HG02870 (cell line): ENCODE data around the gene PRR36.

Experiments
- ATAC-seq: cut with Tn5 transposase; IDR thresholded peaks from one replicate; pipeline ENCODE4 v1.9.1; 2021; ENCODE audit warnings: mild to moderate bottlenecking, moderate library complexity; ENCODE audit not compliant: unreplicated experiment

PRR36 gene

GRCh38 chr19:7846155-7846646 lies 28.0 kb downstream of the PRR36 start:
- ATAC-seq: no peak

- no peak for ATAC-seq
Observed at GRCh38 chr19:7845390-7846154, 28.6 kb downstream of the PRR36 start.

- ATAC-seq: no peak
Observed at GRCh38 chr19:7844951-7845350, 29.2 kb downstream of the PRR36 start.

GRCh38 chr19:7844405-7844804 lies 29.8 kb downstream of the PRR36 start:
- no peak for ATAC-seq

- no peak for ATAC-seq
Observed at GRCh38 chr19:7843521-7843920, 30.7 kb downstream of the PRR36 start.

- ATAC-seq: no peak
Observed at GRCh38 chr19:7842661-7843294, 31.4 kb downstream of the PRR36 start.

GRCh38 chr19:7841751-7842660 lies 32.2 kb downstream of the PRR36 start:
- no peak for ATAC-seq

GRCh38 chr19:7840629-7841028 lies 33.6 kb downstream of the PRR36 start:
- ATAC-seq: no peak

GRCh38 chr19:7839476-7839875 lies 34.7 kb downstream of the PRR36 start:
- no peak for ATAC-seq

- ATAC-seq: no peak
Observed at GRCh38 chr19:7833225-7834099, 40.7 kb downstream of the PRR36 start.

- ATAC-seq: no peak
Observed at GRCh38 chr19:7832781-7833180, 41.4 kb downstream of the PRR36 start.

- ATAC-seq: no peak
Observed at GRCh38 chr19:7832009-7832408, 42.2 kb downstream of the PRR36 start.

GRCh38 chr19:7831452-7831851 lies 42.7 kb downstream of the PRR36 start:
- ATAC-seq: no peak

- no peak for ATAC-seq
Observed at GRCh38 chr19:7830823-7831222, 43.4 kb downstream of the PRR36 start.

GRCh38 chr19:7830272-7830771 lies 43.9 kb downstream of the PRR36 start:
- peak; percentile 2 for ATAC-seq

GRCh38 chr19:7829561-7830271 lies 44.5 kb downstream of the PRR36 start, which contains the start of gene EVI5L:
TSS of gene EVI5L (plus strand) at chr19:7830218. CDS start at chr19:7846543, 16,325 bp downstream.
- peak; percentile 83 for ATAC-seq

- no peak for ATAC-seq
Observed at GRCh38 chr19:7829166-7829520, 45.0 kb downstream of the PRR36 start.

GRCh38 chr19:7823686-7824301 lies 50.4 kb downstream of the PRR36 start:
- no peak for ATAC-seq

- ATAC-seq: no peak
Observed at GRCh38 chr19:7822910-7823515, 51.2 kb downstream of the PRR36 start.
